Activated naive CD4-positive, alpha-beta T cell treated with anti-CD3 and anti-CD28 coated beads, Interleukin-2, amount 10 ng/mL, durations not matched to agents 5 hours and 36 hours (primary cell): ENCODE measurements around the gene JAM3. TPM values are rescaled to one million over a fixed set of nuclear protein-coding genes. Genes with fewer than 3 reads are reported as not detected.

Source experiments
- total RNA-seq, 2 experiments: library from RNA; stranded (reverse); gene quantifications; one replicate each; pipeline ENCODE4 v1.2.3, GENCODE V29; 2021

Gene JAM3
- total RNA-seq: 1 to 10 TPM; 5.2 to 5.4 TPM

DNA sequence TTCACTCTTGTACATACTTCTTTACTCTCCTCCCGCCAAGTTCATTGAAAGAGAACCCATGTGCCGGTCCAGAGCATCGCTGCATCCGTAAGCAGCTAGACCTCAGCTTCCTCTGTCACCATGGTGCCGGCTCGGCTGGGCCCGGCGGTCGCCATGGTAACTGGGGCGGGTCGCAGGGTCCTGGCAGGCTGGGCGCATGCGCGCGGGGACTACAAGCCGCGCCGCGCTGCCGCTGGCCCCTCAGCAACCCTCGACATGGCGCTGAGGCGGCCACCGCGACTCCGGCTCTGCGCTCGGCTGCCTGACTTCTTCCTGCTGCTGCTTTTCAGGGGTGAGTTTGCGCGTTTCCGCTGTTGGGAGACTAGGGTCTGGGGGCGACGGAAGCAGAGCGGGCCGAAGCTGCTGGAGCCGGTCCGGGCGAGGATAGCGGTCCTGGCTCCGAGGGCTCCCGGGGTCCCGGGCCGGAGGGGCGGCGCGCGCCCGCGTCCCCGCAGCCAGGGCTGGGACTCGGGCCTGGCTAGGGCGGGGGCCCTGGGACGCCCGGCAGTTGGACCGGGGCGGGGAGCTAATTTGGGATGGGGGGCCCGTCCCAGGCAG lies at the start of gene JAM3:
Gene JAM3 (plus strand): TSS at position 244 of the 597 bp plus-strand sequence. CDS start 12 bp downstream, at position 256.

Other genes with a start within 250 kb of the JAM3 start
- gene SPATA19, start 223.6 kb upstream of the JAM3 start, total RNA-seq: not detected
- gene IGSF9B, start 112.1 kb upstream of the JAM3 start, total RNA-seq: 100 to 1,000 TPM; 173 to 179 TPM
- gene NCAPD3, start 154.9 kb downstream of the JAM3 start, total RNA-seq: 10 to 100 TPM; 90.9 to 92.7 TPM
- gene VPS26B, start 155.6 kb downstream of the JAM3 start, total RNA-seq: 10 to 100 TPM; 63.8 to 64.3 TPM
- 10 to 100 TPM; 56.3 to 57.1 TPM for gene THYN1, start 184.3 kb downstream of the JAM3 start, total RNA-seq
- gene ACAD8, start 184.5 kb downstream of the JAM3 start, total RNA-seq: 10 to 100 TPM; 21.3 to 21.8 TPM
- 1 to 10 TPM; 7.8 to 8.5 TPM for gene GLB1L3, start 207.3 kb downstream of the JAM3 start, total RNA-seq